Gastroesophageal sphincter (tissue), 3 donors: Measurements from ENCODE around the gene RAD51B.
"Not testable (repeated sequence)": the region's sequence is repeated elsewhere in the genome, so short reads cannot be mapped to it uniquely, and the experiment has no call there.

Source experiments
- CTCF ChIP-seq, 4 experiments: fragments of 200-600 bp in 2 of 4; fragments of 450-650 bp in 2 of 4; sonication (generic) in 1 of 4; IDR thresholded peaks; one replicate each; pipeline ENCODE4 v1.5.1; 2017 to 2019; ENCODE audit warnings: antibody characterized with exemption in 4 of 4, mild to moderate bottlenecking in 2 of 4, moderate library complexity in 2 of 4
- EP300 ChIP-seq: sonication (generic); formaldehyde crosslinking; IDR thresholded peaks from one replicate; pipeline ENCODE4 v1.6.1; 2017; ENCODE audit warnings: antibody characterized with exemption, mild to moderate bottlenecking
- POLR2A ChIP-seq, 2 donors: fragments of 450-650 bp; IDR thresholded peaks; one replicate each; pipeline ENCODE4 v1.6.1; 2017; ENCODE audit warnings: antibody characterized with exemption in 2 of 2, mild to moderate bottlenecking in 2 of 2, moderate library complexity in 1 of 2

- not testable (repeated sequence) for TF ChIP-seq EP300; CTCF (IDR thresholded peaks at IDR 0.05); POLR2A (IDR thresholded peaks at IDR 0.05)
These were observed 843.2 kb downstream of the RAD51B start for GRCh38 chr14:68662826-68663225.
